ENCODE measurements around the gene SLC4A5. TPM values are rescaled to one million over a fixed set of nuclear protein-coding genes. Genes with fewer than 3 reads are reported as not detected.
"Not testable (repeated sequence)": the region's sequence is repeated elsewhere in the genome, so short reads cannot be mapped to it uniquely, and the experiment has no call there.

SLC4A5 gene
- total RNA-seq, 2 experiments from 2014 or later = 3.6 to 6.6 TPM

- DNase-seq (no peak), ATAC-seq (ENCODE audit: low read depth) (no peak)
- Mint-ChIP-seq H3K9me3 (no peaks in the 10 kb centered on the region), H3K27me3 (no peaks in the 10 kb centered on the region), H3K4me1 (peaks cover 7% of the 10 kb centered on the region), H3K27ac (peak overlapping the region; percentile 40), H3K4me3 (no peak overlapping the region), H3K36me3 (no peaks in the 10 kb centered on the region)
- POLR2A ChIA-PET = interaction anchor here (1.0 to 1.9 kb wide), 4 partner anchors 51 to 142 kb away, joined by 3 to 7 read pairs (median 6); partner anchors contain the start of genes MOB1A and MTHFD2
These were observed 93.7 kb downstream of the SLC4A5 start for GRCh38 chr2:74249406-74250122.

- no peak overlapping the region for H3K27ac Mint-ChIP-seq
- H3K4me3 Mint-ChIP-seq = no peak overlapping the region
- no peaks in the 10 kb centered on the region for H3K9me3 Mint-ChIP-seq
- no peak for ATAC-seq (ENCODE audit: low read depth)
- no peaks in the 10 kb centered on the region for H3K36me3 Mint-ChIP-seq
- no peaks in the 10 kb centered on the region for H3K27me3 Mint-ChIP-seq
- peaks cover 7% of the 10 kb centered on the region for H3K4me1 Mint-ChIP-seq
- POLR2A ChIA-PET = no interaction called here
- DNase-seq = no peak
These were observed 96.6 kb downstream of the SLC4A5 start for GRCh38 chr2:74246496-74247195.

- Mint-ChIP-seq H3K4me3 (no peak overlapping the region), H3K27ac (no peak overlapping the region), H3K4me1 (peaks cover 4% of the 10 kb centered on the region), H3K36me3 (no peaks in the 10 kb centered on the region), H3K27me3 (no peaks in the 10 kb centered on the region), H3K9me3 (no peaks in the 10 kb centered on the region)
- POLR2A ChIA-PET = no interaction called here
- ATAC-seq (ENCODE audit: low read depth) = no peak
- DNase-seq = no peak
These were observed 98.9 kb downstream of the SLC4A5 start for GRCh38 chr2:74244286-74244685.

GRCh38 chr2:74242354-74243071 lies 100.7 kb downstream of the SLC4A5 start:
- Mint-ChIP-seq H3K4me1 (peaks cover 4% of the 10 kb centered on the region), H3K27me3 (no peaks in the 10 kb centered on the region), H3K9me3 (no peaks in the 10 kb centered on the region), H3K4me3 (no peak overlapping the region), H3K27ac (no peak overlapping the region), H3K36me3 (no peaks in the 10 kb centered on the region)
- DNase-seq (no peak), ATAC-seq (ENCODE audit: low read depth) (no peak)
- POLR2A ChIA-PET = no interaction called here

- ATAC-seq (ENCODE audit: low read depth) (no peak), DNase-seq (no peak)
- Mint-ChIP-seq H3K36me3 (no peaks in the 10 kb centered on the region), H3K4me3 (no peak overlapping the region), H3K9me3 (no peaks in the 10 kb centered on the region), H3K27ac (no peak overlapping the region), H3K27me3 (no peaks in the 10 kb centered on the region), H3K4me1 (peaks cover 4% of the 10 kb centered on the region)
- POLR2A ChIA-PET = no interaction called here
These were observed 103.9 kb downstream of the SLC4A5 start for GRCh38 chr2:74239346-74239745.

- no peak overlapping the region for H3K27ac Mint-ChIP-seq
- H3K4me3 Mint-ChIP-seq = no peak overlapping the region
- no peaks in the 10 kb centered on the region for H3K36me3 Mint-ChIP-seq
- DNase-seq = no peak
- POLR2A ChIA-PET = no interaction called here
- no peaks in the 10 kb centered on the region for H3K9me3 Mint-ChIP-seq
- H3K4me1 Mint-ChIP-seq = peaks cover 4% of the 10 kb centered on the region
- no peaks in the 10 kb centered on the region for H3K27me3 Mint-ChIP-seq
- no peak for ATAC-seq (ENCODE audit: low read depth)
These were observed 104.3 kb downstream of the SLC4A5 start for GRCh38 chr2:74238879-74239278.

- Mint-ChIP-seq H3K4me3 (no peak overlapping the region), H3K27ac (no peak overlapping the region), H3K27me3 (no peaks in the 10 kb centered on the region), H3K4me1 (peaks cover 4% of the 10 kb centered on the region), H3K36me3 (no peaks in the 10 kb centered on the region), H3K9me3 (no peaks in the 10 kb centered on the region)
- DNase-seq = no peak
- POLR2A ChIA-PET = no interaction called here
- ATAC-seq (ENCODE audit: low read depth) = no peak
These were observed 108.2 kb downstream of the SLC4A5 start for GRCh38 chr2:74235041-74235440.

- Mint-ChIP-seq H3K9me3 (no peaks in the 10 kb centered on the region), H3K27ac (no peak overlapping the region), H3K36me3 (no peaks in the 10 kb centered on the region), H3K4me3 (no peak overlapping the region), H3K4me1 (peaks cover 3% of the 10 kb centered on the region), H3K27me3 (no peaks in the 10 kb centered on the region)
- ATAC-seq (ENCODE audit: low read depth) = no peak
- DNase-seq = no peak
- POLR2A ChIA-PET = interaction anchor here (1.1 kb wide), 1 partner anchor 29 kb away, joined by 3 read pairs; no protein-coding TSS in a partner anchor
These were observed 109.6 kb downstream of the SLC4A5 start for GRCh38 chr2:74233648-74234047.

GRCh38 chr2:74232426-74232825 lies 110.8 kb downstream of the SLC4A5 start:
- no peak overlapping the region for H3K4me3 Mint-ChIP-seq
- H3K9me3 Mint-ChIP-seq = no peaks in the 10 kb centered on the region
- no peaks in the 10 kb centered on the region for H3K36me3 Mint-ChIP-seq

GRCh38 chr2:74229865-74230264 lies 113.4 kb downstream of the SLC4A5 start:
- not testable (repeated sequence) for H3K27me3 Mint-ChIP-seq; H3K4me3 Mint-ChIP-seq; H3K27ac Mint-ChIP-seq; H3K9me3 Mint-ChIP-seq; ATAC-seq (ENCODE audit: low read depth); DNase-seq; H3K36me3 Mint-ChIP-seq; H3K4me1 Mint-ChIP-seq
- POLR2A ChIA-PET = interaction anchor here (0.7 kb wide), 1 partner anchor 336 kb away, joined by 3 read pairs; no protein-coding TSS in a partner anchor

More at GRCh38 chr2:74232426-74232825, 110.8 kb downstream of the SLC4A5 start:
- POLR2A ChIA-PET = no interaction called here
- no peak for DNase-seq
- peaks cover 3% of the 10 kb centered on the region for H3K4me1 Mint-ChIP-seq
- no peak for ATAC-seq (ENCODE audit: low read depth)
- no peak overlapping the region for H3K27ac Mint-ChIP-seq
- H3K27me3 Mint-ChIP-seq = no peaks in the 10 kb centered on the region

- H3K27me3 Mint-ChIP-seq = no peaks in the 10 kb centered on the region
- H3K36me3 Mint-ChIP-seq = peaks cover 3% of the 10 kb centered on the region
- no peak overlapping the region for H3K4me3 Mint-ChIP-seq
- H3K4me1 Mint-ChIP-seq = peaks cover under 1% of the 10 kb centered on the region
- H3K27ac Mint-ChIP-seq = no peak overlapping the region
- POLR2A ChIA-PET = interaction anchor here (0.6 kb wide), 1 partner anchor 55 kb away, joined by 3 read pairs; no protein-coding TSS in a partner anchor
- ATAC-seq (ENCODE audit: low read depth) (no peak), DNase-seq (no peak)
- H3K9me3 Mint-ChIP-seq = no peaks in the 10 kb centered on the region
These were observed 114.4 kb downstream of the SLC4A5 start for GRCh38 chr2:74228772-74229171.

- no peaks in the 10 kb centered on the region for H3K27me3 Mint-ChIP-seq
- peaks cover 5% of the 10 kb centered on the region for H3K4me1 Mint-ChIP-seq
- POLR2A ChIA-PET = no interaction called here
- ATAC-seq (ENCODE audit: low read depth) = no peak
- no peak overlapping the region for H3K4me3 Mint-ChIP-seq
- H3K27ac Mint-ChIP-seq = no peak overlapping the region
- no peak for DNase-seq
- peaks cover 4% of the 10 kb centered on the region for H3K36me3 Mint-ChIP-seq
- no peaks in the 10 kb centered on the region for H3K9me3 Mint-ChIP-seq
These were observed 115.6 kb downstream of the SLC4A5 start for GRCh38 chr2:74227646-74228045.

GRCh38 chr2:74226648-74227213 lies 116.5 kb downstream of the SLC4A5 start:
- POLR2A ChIA-PET = no interaction called here
- Mint-ChIP-seq H3K27ac (no peak overlapping the region), H3K27me3 (no peaks in the 10 kb centered on the region), H3K36me3 (peaks cover 5% of the 10 kb centered on the region), H3K4me1 (peaks cover 6% of the 10 kb centered on the region), H3K9me3 (no peaks in the 10 kb centered on the region), H3K4me3 (no peak overlapping the region)
- no peak for ATAC-seq (ENCODE audit: low read depth)
- no peak for DNase-seq
